ENCODE results near the gene AGBL3.

GRCh38 chr7:134948736-134949135 is 37.6 kb upstream of the AGBL3 start:
- TF ChIP-seq, protein P1, sequence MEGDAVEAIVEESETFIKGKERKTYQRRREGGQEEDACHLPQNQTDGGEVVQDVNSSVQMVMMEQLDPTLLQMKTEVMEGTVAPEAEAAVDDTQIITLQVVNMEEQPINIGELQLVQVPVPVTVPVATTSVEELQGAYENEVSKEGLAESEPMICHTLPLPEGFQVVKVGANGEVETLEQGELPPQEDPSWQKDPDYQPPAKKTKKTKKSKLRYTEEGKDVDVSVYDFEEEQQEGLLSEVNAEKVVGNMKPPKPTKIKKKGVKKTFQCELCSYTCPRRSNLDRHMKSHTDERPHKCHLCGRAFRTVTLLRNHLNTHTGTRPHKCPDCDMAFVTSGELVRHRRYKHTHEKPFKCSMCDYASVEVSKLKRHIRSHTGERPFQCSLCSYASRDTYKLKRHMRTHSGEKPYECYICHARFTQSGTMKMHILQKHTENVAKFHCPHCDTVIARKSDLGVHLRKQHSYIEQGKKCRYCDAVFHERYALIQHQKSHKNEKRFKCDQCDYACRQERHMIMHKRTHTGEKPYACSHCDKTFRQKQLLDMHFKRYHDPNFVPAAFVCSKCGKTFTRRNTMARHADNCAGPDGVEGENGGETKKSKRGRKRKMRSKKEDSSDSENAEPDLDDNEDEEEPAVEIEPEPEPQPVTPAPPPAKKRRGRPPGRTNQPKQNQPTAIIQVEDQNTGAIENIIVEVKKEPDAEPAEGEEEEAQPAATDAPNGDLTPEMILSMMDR (IDR thresholded peaks at IDR 0.05): no peak
- TF ChIP-seq POLR2A (IDR thresholded peaks at IDR 0.05): no peak
